ENCODE data around the gene CDSN. TPM values are rescaled to one million over a fixed set of nuclear protein-coding genes. Genes with fewer than 3 reads are reported as not detected.

CDSN gene
- total RNA-seq, 4 donors from 2014 or later = not detected

GRCh38 chr6:31092769-31093505 is 27.3 kb downstream of the CDSN start:
- WGBS, 2 donors (ENCODE audit: low coverage in 1 of 2) = 63 to 67% methylated on average over 4 to 5 of the region's 12 CpGs
- Histone ChIP-seq H3K4me1 (peaks cover 0 to 8% (median 0%) of the 10 kb centered on the region in 3 donors), H3K4me3 (no peak overlapping the region), H3K9me3 (no peaks in the 10 kb centered on the region), H3K27ac (no peak overlapping the region), H3K36me3 (no peaks in the 10 kb centered on the region), H3K27me3 (no peaks in the 10 kb centered on the region)
- TF ChIP-seq POLR2A (IDR thresholded peaks at IDR 0.05) (no peak), EP300 (IDR thresholded peaks at IDR 0.05) (no peak), POLR2AphosphoS5 (IDR thresholded peaks at IDR 0.05) (no peak)
- TF ChIP-seq, protein P1, sequence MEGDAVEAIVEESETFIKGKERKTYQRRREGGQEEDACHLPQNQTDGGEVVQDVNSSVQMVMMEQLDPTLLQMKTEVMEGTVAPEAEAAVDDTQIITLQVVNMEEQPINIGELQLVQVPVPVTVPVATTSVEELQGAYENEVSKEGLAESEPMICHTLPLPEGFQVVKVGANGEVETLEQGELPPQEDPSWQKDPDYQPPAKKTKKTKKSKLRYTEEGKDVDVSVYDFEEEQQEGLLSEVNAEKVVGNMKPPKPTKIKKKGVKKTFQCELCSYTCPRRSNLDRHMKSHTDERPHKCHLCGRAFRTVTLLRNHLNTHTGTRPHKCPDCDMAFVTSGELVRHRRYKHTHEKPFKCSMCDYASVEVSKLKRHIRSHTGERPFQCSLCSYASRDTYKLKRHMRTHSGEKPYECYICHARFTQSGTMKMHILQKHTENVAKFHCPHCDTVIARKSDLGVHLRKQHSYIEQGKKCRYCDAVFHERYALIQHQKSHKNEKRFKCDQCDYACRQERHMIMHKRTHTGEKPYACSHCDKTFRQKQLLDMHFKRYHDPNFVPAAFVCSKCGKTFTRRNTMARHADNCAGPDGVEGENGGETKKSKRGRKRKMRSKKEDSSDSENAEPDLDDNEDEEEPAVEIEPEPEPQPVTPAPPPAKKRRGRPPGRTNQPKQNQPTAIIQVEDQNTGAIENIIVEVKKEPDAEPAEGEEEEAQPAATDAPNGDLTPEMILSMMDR (IDR thresholded peaks at IDR 0.05) = no peak
- no peak for ATAC-seq

DNA sequence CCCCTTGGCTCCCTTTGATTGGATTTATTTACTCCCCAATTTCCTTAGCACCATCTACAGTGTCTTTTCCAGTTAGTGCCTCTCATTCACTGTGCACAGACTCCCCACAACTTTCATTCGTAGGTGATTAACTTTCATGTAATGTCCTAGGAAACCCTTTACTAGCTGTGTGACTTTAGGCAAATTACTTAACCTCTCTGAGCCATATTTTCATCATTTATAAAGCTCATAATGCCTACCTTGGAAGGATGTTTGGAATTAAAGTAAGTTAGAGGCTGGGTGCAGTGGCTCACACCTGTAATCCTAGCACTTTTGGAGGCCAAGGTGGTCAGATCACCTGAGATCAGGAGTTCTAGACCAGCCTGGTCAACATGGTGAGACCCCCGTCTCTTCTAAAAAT is 28.0 kb downstream of the CDSN start:
- TF ChIP-seq POLR2AphosphoS5 (IDR thresholded peaks at IDR 0.05) (no peak), EP300 (IDR thresholded peaks at IDR 0.05) (no peak), POLR2A (IDR thresholded peaks at IDR 0.05) (no peak)
- TF ChIP-seq, protein P1 (IDR thresholded peaks at IDR 0.05) = no peak
- ATAC-seq = no peak
- no peaks in the 10 kb centered on the region for H3K36me3 ChIP-seq
- H3K27ac ChIP-seq = no peak overlapping the region
- H3K27me3 ChIP-seq = no peaks in the 10 kb centered on the region
- H3K9me3 ChIP-seq = no peaks in the 10 kb centered on the region
- WGBS, 2 donors (ENCODE audit: low coverage in 1 of 2) = 89 to 100% methylated on average over 1 to 2 of the region's 2 CpGs
- peaks cover 0 to 13% (median 1%) of the 10 kb centered on the region in 3 donors for H3K4me1 ChIP-seq
- no peak overlapping the region for H3K4me3 ChIP-seq

DNA sequence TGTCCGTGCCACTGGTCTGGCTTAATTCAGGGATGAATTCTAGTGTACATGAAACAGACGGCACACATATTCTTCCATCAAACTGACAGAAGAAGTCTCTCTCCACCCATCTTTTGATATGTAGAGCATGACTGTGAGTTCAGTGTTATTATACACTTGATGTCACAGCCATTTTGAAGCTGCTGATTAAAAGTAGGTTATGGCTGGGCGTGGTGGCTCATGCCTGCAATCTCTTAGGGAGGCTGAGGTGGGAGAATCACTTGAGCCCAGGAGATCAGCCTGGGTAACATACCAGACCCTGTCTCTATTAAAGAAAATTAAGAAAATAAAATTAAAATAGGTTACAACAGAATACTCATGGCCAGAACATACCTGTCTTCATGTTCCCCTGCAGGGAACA is 28.6 kb downstream of the CDSN start:
- H3K27me3 ChIP-seq = no peaks in the 10 kb centered on the region
- H3K27ac ChIP-seq = no peak overlapping the region
- H3K36me3 ChIP-seq = no peaks in the 10 kb centered on the region
- H3K4me3 ChIP-seq = no peak overlapping the region
- WGBS, 2 donors (ENCODE audit: low coverage in 1 of 2) = 33 to 49% methylated on average over 3 of the region's 3 CpGs
- TF ChIP-seq, protein P1 (IDR thresholded peaks at IDR 0.05) = no peak
- TF ChIP-seq POLR2A (IDR thresholded peaks at IDR 0.05) (no peak), EP300 (IDR thresholded peaks at IDR 0.05) (no peak), POLR2AphosphoS5 (IDR thresholded peaks at IDR 0.05) (no peak)
- peaks cover 0 to 18% (median 6%) of the 10 kb centered on the region in 3 donors for H3K4me1 ChIP-seq
- no peaks in the 10 kb centered on the region for H3K9me3 ChIP-seq
- no peak for ATAC-seq

GRCh38 chr6:31090973-31091364 is 29.3 kb downstream of the CDSN start:
- TF ChIP-seq POLR2A (IDR thresholded peaks at IDR 0.05) = no peak
- no peak for TF ChIP-seq POLR2AphosphoS5 (IDR thresholded peaks at IDR 0.05)
- TF ChIP-seq, protein P1 (IDR thresholded peaks at IDR 0.05) = no peak
- TF ChIP-seq EP300 (IDR thresholded peaks at IDR 0.05) = no peak
- WGBS, 2 donors (ENCODE audit: low coverage in 1 of 2) = 67 to 95% methylated on average over 1 to 3 of the region's 6 CpGs
- Histone ChIP-seq H3K9me3 (no peaks in the 10 kb centered on the region), H3K36me3 (no peaks in the 10 kb centered on the region), H3K27ac (no peak overlapping the region), H3K27me3 (no peaks in the 10 kb centered on the region), H3K4me1 (peaks cover 0 to 19% (median 6%) of the 10 kb centered on the region in 3 donors), H3K4me3 (no peak overlapping the region)
- no peak for ATAC-seq

All from gastroesophageal sphincter (tissue), 4 donors.